Sigmoid colon (tissue), 3 donors: ENCODE results near the gene SMIM10.

Experiments used
- CTCF ChIP-seq, 4 experiments: fragments of 450-650 bp in 3 of 4; fragments of 200-600 bp in 1 of 4; IDR thresholded peaks; one replicate each; pipeline ENCODE4 v1.5.1; 2016 to 2019; ENCODE audit warnings: antibody characterized with exemption in 4 of 4, mild to moderate bottlenecking in 3 of 4, moderate library complexity in 2 of 4
- POLR2A ChIP-seq, 2 donors: fragments of 450-650 bp; IDR thresholded peaks; one replicate each; pipeline ENCODE4 v1.6.1; 2016; ENCODE audit warnings: antibody characterized with exemption in 2 of 2, mild to moderate bottlenecking in 2 of 2, moderate library complexity in 2 of 2

DNA sequence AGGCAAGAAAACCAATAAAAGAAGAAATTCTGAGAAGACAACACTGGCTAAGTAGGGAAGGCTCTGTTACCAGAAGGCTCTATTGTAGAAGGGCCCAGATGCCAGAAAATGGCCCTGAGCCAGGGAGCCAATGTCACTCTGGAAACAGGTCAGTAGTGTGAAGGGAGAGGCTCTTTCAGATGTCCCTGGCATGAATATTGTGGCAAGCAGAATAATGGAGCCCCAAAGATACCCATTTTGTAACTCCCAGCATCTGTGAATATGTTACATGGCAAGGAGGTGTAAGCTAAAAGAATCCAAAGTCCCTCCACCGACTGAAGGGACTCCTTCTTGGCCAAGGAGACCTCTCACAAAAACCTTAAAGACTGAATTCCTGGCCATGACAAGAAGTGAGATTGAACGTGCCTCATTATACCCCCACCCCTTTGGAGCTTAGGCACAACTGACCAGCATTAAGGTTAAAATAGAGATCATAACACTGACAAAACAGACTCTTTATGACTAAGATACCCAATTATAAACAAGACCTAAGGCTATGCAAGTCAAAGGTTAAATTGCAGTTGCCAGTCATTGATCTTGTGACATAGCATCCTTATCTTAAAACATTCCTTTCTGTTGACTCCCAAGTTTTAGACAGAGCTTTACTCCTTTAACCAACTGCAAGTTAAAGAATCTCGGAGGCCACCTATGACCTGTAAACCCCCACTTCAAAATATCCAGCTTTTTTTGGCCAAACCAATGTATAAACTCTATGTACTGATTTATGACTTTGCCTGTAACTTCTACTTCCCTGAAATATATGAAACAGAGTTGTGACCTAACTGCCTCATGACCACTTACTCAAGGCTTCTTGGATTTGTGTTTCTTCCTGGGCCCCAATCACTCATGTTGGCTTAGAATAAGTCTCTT lies 42.2 kb upstream of the SMIM10 start:
- TF ChIP-seq POLR2A (IDR thresholded peaks at IDR 0.05) (no peak), CTCF (IDR thresholded peaks at IDR 0.05) (no peak)
